ENCODE data around the gene XCL2.

XCL2 gene

DNA sequence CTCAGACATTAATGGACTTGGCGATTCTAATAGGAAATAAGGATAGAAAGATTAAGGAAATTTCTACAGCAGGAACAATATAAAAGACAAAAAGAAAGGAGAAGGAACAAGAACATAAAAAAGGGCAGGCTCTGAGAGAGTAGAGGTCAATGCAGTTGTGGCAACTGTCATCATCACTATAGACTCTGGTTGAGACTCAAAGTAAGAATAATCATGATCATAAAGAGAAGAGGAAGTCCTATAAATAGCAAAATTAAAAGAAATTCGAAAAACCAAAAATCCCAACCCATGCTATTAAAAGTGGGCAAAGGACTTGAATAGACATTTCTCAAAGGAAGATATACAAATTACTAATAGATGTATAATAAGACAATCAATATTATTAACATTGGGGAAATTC, 18.2 kb upstream of the XCL2 start:
- ChIA-PET CTCF (no interaction called here), POLR2A (no interaction called here)
- no peak overlapping the region for H3K4me3 ChIP-seq (ENCODE audit: low read depth, low read length)
- TF ChIP-seq, protein P1, sequence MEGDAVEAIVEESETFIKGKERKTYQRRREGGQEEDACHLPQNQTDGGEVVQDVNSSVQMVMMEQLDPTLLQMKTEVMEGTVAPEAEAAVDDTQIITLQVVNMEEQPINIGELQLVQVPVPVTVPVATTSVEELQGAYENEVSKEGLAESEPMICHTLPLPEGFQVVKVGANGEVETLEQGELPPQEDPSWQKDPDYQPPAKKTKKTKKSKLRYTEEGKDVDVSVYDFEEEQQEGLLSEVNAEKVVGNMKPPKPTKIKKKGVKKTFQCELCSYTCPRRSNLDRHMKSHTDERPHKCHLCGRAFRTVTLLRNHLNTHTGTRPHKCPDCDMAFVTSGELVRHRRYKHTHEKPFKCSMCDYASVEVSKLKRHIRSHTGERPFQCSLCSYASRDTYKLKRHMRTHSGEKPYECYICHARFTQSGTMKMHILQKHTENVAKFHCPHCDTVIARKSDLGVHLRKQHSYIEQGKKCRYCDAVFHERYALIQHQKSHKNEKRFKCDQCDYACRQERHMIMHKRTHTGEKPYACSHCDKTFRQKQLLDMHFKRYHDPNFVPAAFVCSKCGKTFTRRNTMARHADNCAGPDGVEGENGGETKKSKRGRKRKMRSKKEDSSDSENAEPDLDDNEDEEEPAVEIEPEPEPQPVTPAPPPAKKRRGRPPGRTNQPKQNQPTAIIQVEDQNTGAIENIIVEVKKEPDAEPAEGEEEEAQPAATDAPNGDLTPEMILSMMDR (IDR thresholded peaks at IDR 0.05; ENCODE audit: insufficient read depth, low read length, missing control alignments), result no peak
- no peak for DNase-seq (ENCODE audit: low read depth, low spot score)

DNA sequence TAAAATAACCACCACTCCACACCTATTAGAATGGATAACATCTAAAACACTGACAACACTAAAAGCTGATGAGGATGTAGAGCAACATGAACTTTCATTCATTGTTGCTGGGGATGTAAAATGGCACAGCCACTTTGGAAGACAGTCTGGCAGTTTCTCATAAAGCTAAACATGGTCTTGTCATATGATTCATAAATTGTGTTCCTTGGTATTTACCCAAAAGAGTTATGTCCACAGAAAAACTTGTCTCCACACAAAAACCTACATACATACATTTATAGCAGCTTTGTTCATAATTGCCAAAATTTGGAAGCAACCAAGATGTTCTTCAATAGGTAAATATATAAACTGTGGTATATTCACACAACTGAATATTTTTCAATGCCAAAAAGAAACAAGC, 16.6 kb upstream of the XCL2 start:
- DNase-seq (ENCODE audit: low read depth, low spot score), result no peak
- CTCF ChIA-PET, result interaction anchor here (0.9 to 2.3 kb wide), 2 partner anchors 120 to 218 kb away, joined by 4 to 7 read pairs; no protein-coding TSS in a partner anchor
- TF ChIP-seq, protein P1 (IDR thresholded peaks at IDR 0.05; ENCODE audit: insufficient read depth, low read length, missing control alignments), result no peak
- POLR2A ChIA-PET, result no interaction called here
- no peak overlapping the region for H3K4me3 ChIP-seq (ENCODE audit: low read depth, low read length)

DNA sequence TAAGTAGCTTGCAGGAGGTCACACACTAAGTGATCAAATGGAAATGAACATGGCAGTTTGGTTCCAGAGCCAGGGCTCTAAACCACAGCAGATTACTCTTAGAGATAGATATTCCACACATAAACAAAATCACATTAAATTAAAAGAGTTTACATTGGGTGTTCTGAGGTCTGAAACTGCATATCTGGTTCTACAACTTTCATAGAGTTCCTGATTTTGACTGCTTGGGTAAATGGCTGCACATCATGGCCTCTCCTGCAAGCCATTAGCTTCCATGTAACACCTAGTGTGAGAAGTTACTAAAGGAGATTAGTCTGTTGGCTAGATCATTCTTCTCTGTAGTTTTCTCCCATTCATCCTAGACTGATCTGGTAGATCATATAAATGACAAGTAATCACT, 12.8 kb upstream of the XCL2 start:
- no peak for DNase-seq (ENCODE audit: low read depth, low spot score)
- H3K4me3 ChIP-seq (ENCODE audit: low read depth, low read length), result no peak overlapping the region
- ChIA-PET CTCF (interaction anchor here (1.7 kb wide), 1 partner anchor 213 kb away, joined by 6 read pairs; no protein-coding TSS in a partner anchor), POLR2A (no interaction called here)
- TF ChIP-seq, protein P1 (IDR thresholded peaks at IDR 0.05; ENCODE audit: insufficient read depth, low read length, missing control alignments), result no peak

- POLR2A ChIA-PET, result no interaction called here
- no peak for DNase-seq (ENCODE audit: low read depth, low spot score)
- no peak overlapping the region for H3K4me3 ChIP-seq (ENCODE audit: low read depth, low read length)
- TF ChIP-seq, protein P1 (IDR thresholded peaks at IDR 0.05; ENCODE audit: insufficient read depth, low read length, missing control alignments), result no peak
- CTCF ChIA-PET, result interaction anchor here (1.7 kb wide), 1 partner anchor 212 kb away, joined by 6 read pairs; no protein-coding TSS in a partner anchor
Observed at GRCh38 chr1:168555508-168556046, 11.8 kb upstream of the XCL2 start.

- TF ChIP-seq, protein P1 (IDR thresholded peaks at IDR 0.05; ENCODE audit: insufficient read depth, low read length, missing control alignments), result no peak
- DNase-seq (ENCODE audit: low read depth, low spot score), result no peak
- POLR2A ChIA-PET, result no interaction called here
- CTCF ChIA-PET, result no interaction called here
- H3K4me3 ChIP-seq (ENCODE audit: low read depth, low read length), result no peak overlapping the region
Observed at GRCh38 chr1:168554603-168555483, 11.0 kb upstream of the XCL2 start.

Data from AG04449 (cell line).